GM12873 (cell line): Measurements from ENCODE around the gene CHCHD6.

ENCODE experiments used
- TF ChIP-seq, protein P1 (sequence below): IDR thresholded peaks from 2 replicates; pipeline ENCODE4 v1.5.1; 2012; ENCODE audit warnings: low read depth, mild to moderate bottlenecking, moderate library complexity, low read length, control low read depth; ENCODE audit not compliant: insufficient read depth; ENCODE audit errors: missing control alignments

CHCHD6 gene

DNA sequence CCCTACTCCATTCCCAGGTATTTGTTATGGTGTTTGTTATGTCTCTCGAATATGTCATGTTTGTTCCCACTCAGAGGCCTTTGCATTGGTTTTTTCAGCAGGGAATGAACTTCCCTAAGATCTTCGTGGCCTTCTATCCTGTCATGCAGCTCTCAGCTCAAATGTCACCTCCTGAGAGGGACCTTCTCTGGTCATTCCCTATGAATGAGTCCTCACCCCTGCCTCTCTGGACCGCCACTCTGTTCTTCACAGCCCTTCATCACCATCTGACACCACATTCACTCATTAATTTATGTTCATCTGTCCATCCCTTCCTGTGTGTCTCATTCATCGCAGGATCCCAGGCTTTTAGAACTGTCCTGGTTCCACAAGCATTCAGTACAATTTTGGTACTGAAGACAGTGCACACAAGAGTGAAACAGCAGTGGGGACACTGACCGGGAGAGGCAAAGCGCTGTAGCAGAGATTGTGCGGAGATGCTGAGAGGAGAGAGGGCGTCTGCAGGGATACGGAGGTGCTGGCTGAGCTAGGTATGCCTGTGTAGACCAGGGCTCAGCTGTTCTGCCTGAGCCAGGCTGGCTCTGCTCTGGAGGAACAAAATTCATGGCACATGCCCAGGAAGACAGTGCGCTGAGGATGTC lies 132.3 kb downstream of the CHCHD6 start:
- TF ChIP-seq, protein P1, sequence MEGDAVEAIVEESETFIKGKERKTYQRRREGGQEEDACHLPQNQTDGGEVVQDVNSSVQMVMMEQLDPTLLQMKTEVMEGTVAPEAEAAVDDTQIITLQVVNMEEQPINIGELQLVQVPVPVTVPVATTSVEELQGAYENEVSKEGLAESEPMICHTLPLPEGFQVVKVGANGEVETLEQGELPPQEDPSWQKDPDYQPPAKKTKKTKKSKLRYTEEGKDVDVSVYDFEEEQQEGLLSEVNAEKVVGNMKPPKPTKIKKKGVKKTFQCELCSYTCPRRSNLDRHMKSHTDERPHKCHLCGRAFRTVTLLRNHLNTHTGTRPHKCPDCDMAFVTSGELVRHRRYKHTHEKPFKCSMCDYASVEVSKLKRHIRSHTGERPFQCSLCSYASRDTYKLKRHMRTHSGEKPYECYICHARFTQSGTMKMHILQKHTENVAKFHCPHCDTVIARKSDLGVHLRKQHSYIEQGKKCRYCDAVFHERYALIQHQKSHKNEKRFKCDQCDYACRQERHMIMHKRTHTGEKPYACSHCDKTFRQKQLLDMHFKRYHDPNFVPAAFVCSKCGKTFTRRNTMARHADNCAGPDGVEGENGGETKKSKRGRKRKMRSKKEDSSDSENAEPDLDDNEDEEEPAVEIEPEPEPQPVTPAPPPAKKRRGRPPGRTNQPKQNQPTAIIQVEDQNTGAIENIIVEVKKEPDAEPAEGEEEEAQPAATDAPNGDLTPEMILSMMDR: no peak

DNA sequence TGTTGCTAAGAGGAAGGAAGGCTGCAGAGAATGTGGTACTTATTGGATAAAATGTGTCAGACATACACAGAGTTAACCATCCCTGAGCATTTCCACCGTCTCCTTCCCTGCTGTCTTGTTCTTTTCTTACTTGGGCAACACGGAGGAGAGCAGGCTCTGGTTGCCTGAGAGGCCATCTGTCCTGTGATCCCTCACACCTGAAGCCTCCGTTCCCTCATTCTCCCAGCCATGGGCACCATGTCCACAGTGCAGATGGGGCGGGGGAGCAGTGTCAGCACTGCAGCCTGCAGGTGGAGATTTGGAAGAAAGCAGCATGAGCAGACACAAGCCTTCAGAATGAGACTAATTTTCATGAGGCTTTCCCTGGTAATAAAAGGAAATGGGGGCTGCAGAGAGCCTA lies 133.7 kb downstream of the CHCHD6 start:
- TF ChIP-seq, protein P1: no peak

DNA sequence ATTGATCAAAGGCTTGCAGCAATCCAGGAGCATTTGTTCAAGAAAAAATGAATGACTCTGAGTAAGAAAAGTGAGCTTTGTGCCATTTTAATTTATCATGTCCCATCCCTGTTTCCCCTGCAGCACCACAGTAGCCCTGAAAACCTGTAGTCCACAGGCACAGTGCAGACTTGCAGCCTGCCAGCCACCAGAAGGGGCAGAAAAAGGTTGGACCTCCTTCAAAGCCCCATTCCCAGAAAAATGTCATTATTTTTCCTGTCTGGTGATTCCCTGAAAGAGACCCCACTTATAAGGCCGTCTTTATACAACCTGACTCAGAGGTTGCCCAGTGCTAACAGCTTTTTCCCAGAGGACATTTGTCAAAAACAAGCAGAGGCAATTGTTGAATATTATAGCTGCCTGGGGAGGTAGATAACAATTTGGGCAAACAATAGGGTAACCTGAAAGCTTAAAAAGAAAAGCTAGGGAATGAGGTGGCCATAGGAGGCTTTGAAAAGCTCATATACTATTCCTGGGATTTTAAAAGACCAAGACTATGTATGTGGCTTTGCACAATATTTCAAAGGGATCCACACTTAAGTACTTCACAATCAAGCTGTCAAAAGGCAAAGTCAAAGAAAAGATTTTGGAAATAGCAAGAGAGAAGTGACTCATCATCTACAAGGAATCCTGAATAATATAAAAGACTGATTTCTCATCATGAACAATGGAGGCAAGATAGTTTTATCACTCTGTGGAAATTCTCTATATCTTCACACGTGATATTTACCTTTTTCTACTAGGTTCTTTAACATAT lies 142.1 kb downstream of the CHCHD6 start:
- TF ChIP-seq, protein P1: no peak

DNA sequence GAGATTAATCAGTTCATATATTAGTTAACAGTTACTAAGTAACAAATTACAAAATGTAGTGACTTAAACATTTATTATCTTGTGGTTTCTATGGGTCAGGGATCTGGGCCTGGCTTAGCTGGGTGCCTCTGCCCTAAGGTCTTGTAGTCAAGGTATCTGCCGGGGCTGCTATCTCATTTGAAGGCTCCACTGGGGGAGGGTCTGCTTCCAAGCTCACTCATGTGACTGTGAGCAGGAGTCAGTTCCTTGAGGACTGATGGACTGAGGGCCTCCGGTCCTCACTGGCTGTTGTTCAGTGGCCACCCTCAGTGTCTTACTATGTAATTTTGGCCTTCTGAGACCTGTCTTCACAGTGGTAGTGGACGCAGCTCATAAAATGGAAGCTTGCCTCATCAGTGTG lies 143.0 kb downstream of the CHCHD6 start:
- TF ChIP-seq, protein P1: no peak

DNA sequence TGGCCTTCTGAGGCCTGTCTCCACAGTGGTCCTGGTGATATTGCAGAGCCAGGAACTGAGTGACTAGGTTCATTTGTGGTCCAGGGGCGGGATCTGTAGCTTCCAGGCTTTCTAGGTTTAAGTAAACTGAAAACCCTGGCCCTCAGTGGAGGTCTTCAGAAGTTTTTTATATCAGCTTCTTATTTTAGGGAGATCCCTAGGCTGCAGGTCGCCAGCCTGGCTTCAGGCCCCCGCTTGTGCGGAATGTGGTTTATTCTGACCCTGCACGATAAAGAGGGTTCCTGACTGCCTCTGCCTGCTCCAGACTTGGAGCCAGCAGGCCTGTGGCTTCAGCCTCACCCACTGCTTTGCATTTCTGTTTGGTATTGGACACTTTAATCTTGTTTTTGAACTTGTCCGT lies 145.0 kb downstream of the CHCHD6 start:
- TF ChIP-seq, protein P1: no peak

DNA sequence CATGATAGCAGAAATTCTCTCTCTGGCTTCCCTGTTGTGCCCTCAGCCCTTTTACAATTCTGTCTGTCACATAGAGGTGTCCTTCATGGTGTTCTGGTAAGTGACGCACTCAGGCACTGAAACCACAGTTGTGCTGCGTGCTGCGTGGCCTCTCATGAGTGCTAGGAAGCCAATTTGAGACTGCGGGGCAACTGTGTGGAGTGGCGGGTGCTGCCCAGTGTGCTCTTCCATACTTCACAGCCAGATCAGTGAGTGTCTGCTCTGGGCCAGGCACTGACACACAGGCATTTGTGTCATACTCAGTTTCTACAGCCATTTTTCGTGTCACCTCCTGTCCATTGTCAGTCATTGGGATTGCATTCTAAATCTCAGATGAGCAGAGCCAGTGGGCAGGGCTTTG lies 145.7 kb downstream of the CHCHD6 start:
- TF ChIP-seq, protein P1: no peak

DNA sequence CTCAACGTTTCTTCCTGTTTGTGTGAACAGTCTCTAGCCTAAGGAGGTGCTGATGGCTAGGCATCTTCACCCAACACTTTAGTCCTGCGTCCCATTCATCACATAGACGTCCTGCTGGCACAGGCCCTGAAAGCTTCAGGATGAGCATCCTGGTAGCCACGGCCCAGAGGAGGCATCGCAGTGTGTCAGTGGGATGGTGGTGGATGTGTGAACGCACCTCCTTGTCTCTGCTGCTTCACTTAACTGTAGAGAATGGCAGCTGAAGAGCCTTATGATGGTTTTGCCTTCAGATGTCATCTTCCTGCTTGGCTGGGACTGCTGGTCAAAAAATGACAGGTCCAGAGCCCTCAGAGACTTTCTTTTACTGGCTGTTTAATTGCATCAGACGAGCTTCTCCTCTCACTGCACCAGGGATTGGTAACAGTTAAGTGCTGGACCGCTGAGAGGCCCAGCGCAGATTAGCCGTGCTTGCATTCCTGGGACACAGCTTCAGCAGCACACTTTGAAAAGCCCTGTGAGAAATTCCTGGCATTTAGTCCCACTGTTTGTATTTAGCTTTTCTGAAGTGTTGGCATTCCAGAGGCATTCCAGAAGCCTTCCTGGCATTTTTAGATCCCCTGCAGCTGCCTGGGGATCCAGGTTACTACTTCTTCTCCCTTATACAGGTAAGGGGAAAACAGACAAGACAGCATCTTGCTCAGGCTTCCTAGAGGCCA lies 146.5 kb downstream of the CHCHD6 start:
- TF ChIP-seq, protein P1: no peak
